Liver (tissue), 9 donors: ENCODE results near the gene GOLGA8T. TPM values are rescaled to one million over a fixed set of nuclear protein-coding genes. Genes with fewer than 3 reads are reported as not detected.
"Not testable (repeated sequence)": the region's sequence is repeated elsewhere in the genome, so short reads cannot be mapped to it uniquely, and the experiment has no call there.

Experiments
- DNase-seq: peaks from one replicate; pipeline ENCODE4 v3.0.0-alpha.2; 2017; ENCODE audit warnings: low spot score
- H3K27ac ChIP-seq, 2 donors: one replicate each; pipeline ENCODE4 v1.7.0; 2013; ENCODE audit warnings: inconsistent platforms in 2 of 2, low read length in 2 of 2, control low read depth in 1 of 2, low read depth in 1 of 2, mild to moderate bottlenecking in 1 of 2
- H3K27me3 ChIP-seq, 4 donors: one replicate each; pipeline versions ENCODE4 v1.6.1 to v1.7.0; 2013; ENCODE audit warnings: low read length in 3 of 4, inconsistent platforms in 1 of 4, mild to moderate bottlenecking in 1 of 4, moderate library complexity in 1 of 4; ENCODE audit not compliant: control insufficient read depth in 4 of 4, insufficient read depth in 4 of 4
- H3K36me3 ChIP-seq, 4 donors: one replicate each; pipeline versions ENCODE4 v1.6.1 to v1.7.0; 2013; ENCODE audit warnings: low read length in 3 of 4, mild to moderate bottlenecking in 3 of 4, low read depth in 1 of 4, moderate library complexity in 1 of 4; ENCODE audit not compliant: control insufficient read depth in 4 of 4, insufficient read depth in 3 of 4
- H3K4me1 ChIP-seq, 4 donors: one replicate each; pipeline versions ENCODE4 v1.6.1 to v1.7.0; 2013; ENCODE audit warnings: low read length in 3 of 4, mild to moderate bottlenecking in 3 of 4, moderate library complexity in 1 of 4; ENCODE audit not compliant: control insufficient read depth in 4 of 4, insufficient read depth in 4 of 4
- H3K4me3 ChIP-seq, 3 donors: one replicate each; pipeline versions ENCODE4 v1.6.1 to v1.7.0; 2013; ENCODE audit warnings: low read length in 3 of 3, control low read depth in 1 of 3, low read depth in 1 of 3, mild to moderate bottlenecking in 1 of 3
- H3K9ac ChIP-seq, 2 donors: one replicate each; pipeline ENCODE4 v1.7.0; 2013; ENCODE audit warnings: low read length in 2 of 2, mild to moderate bottlenecking in 2 of 2, moderate library complexity in 2 of 2, control low read depth in 1 of 2, low read depth in 1 of 2
- H3K9me3 ChIP-seq, 4 donors: one replicate each; pipeline versions ENCODE4 v1.6.1 to v1.7.0; 2013; ENCODE audit warnings: low read length in 3 of 4; ENCODE audit not compliant: control insufficient read depth in 4 of 4
- WGBS: extraction: QIAGEN DNeasy Blood & Tissue Kit; methylation state at CpG from one replicate; pipeline ENCODE4 v1.1.7; 2013; 5-methylcytosine and 5-hydroxymethylcytosine counted together
- polyA plus RNA-seq, 2 donors: library from polyadenylated mRNA; stranded (reverse) in 1 of 2; unstranded in 1 of 2; fragments of 200-250 nt in 1 of 2; fragments of >200 nt in 1 of 2; fragmentation: Nextera tagmentation in 1 of 2; extraction: Ambion mirVana in 1 of 2; gene quantifications; one replicate each; pipeline versions ENCODE4 v1.2.1 to v1.2.3, GENCODE V29; 2013 to 2015
- total RNA-seq, 2 donors: library from RNA; depleted of rRNA; stranded (reverse); fragments of >200 nt; gene quantifications; one replicate each; pipeline ENCODE4 v1.2.3, GENCODE V29; 2014
- TF ChIP-seq, protein P1 (sequence below): fragments of 150-350 bp; IDR thresholded peaks from 2 replicates; pipeline ENCODE4 v1.5.1; 2017; ENCODE audit warnings: improper control_type of control experiment, low read depth, low read length; ENCODE audit not compliant: missing input control
- donor health status: healthy.
- donor health status: healthy.
- donor health status: healthy.
- donor health status: healthy.
- donor health status: healthy.

The GOLGA8T gene, protein sequence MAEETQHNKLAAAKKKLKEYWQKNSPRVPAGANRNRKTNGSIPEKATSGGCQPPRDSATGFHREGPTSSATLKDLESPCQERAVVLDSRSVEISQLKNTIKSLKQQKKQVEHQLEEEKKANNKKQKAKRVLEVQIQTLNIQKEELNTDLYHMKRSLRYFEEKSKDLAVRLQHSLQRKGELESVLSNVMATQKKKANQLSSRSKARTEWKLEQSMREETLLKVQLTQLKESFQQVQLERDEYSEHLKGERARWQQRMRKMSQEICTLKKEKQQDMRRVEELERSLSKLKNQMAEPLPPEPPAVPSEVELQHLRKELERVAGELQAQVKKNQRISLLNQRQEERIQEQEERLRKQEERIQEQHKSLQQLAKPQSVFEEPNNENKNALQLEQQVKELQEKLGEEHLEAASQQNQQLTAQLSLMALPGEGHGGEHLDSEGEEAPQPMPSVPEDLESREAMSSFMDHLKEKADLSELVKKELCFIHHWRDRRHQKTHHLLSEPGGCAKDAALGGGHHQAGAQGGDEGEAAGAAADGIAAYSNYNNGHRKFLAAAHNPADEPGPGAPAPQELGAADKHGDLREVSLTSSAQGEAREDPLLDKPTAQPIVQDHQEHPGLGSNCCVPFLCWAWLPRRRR
- total RNA-seq (under 1 TPM; 0.08 to 0.19 TPM), polyA plus RNA-seq (under 1 TPM in 1 of 2 donors, not detected in 1; 0.02 TPM)

DNA sequence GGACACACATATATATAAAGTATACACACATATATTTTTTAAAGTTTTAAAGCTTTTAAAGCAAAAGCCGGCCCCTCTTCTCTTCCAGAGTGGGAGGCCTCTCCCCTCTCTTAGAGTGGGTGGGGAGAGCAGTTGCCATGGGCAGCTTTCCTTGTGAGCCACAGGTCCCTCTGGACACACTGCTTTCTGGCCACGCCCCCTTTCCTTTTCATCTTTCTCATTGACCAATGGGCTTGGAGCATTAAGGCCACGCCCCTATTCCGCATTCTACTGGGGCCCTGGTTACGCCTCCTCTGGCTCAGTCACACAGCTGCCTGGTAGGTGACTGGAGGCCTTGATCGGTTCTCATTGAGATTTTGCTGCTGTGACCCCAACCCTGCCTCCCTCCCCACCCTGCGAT, at the start of gene GOLGA8T:
GOLGA8T (plus strand) TSS at position 301 of the 400 bp plus-strand sequence; CDS start at position 399, 98 bp downstream.
- H3K27me3 ChIP-seq, H3K9ac ChIP-seq, H3K4me1 ChIP-seq, H3K4me3 ChIP-seq, H3K27ac ChIP-seq, DNase-seq, H3K9me3 ChIP-seq, H3K36me3 ChIP-seq: not testable (repeated sequence)
- no CpG with 5 or more reads among the region's 7 CpGs for WGBS

DNA sequence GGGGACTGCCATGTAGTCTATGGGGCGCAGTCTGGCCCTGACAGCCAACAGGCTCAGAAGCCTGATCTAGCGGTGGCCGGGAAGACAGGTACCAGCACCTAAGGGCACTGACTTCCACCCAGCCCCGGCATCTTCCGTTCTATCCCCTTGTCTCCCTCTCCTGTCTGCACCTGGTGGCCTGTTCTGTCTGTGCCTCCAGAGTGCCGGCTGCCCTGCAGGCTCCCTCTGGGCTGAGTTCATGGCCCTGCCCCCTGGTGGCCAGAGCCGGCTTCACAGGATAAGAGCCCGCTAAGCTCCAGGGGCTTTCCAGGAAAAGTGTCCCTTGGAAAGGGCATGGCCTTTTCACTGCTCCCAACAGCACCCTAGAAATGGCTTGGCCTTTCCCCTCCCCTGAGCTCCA, 37.0 kb upstream of the GOLGA8T start:
- DNase-seq, H3K4me3 ChIP-seq, H3K27ac ChIP-seq, H3K4me1 ChIP-seq, H3K27me3 ChIP-seq, H3K36me3 ChIP-seq, H3K9me3 ChIP-seq, H3K9ac ChIP-seq: not testable (repeated sequence)
- no CpG with 5 or more reads among the region's 8 CpGs for WGBS

DNA sequence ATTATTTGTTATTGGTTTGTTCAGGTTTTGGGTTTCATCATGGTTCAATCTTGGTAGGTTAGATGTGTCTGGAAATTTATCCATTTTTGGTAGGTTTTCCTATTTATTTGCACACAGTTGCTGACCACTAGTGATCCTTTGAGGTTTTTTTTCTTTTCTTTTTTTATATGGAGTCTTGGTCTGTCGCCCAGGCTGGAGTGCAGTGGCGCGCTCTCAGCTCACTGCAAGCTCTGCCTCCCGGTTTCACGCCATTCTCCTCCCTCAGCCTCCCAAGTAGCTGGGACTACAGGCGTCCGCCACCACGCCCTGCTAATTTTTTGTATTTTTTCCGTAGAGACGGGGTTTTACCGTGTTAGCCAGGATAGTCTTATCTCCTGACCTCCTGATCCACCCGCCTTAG, 32.0 kb upstream of the GOLGA8T start:
- not testable (repeated sequence) for H3K36me3 ChIP-seq, H3K4me1 ChIP-seq, H3K4me3 ChIP-seq, H3K9me3 ChIP-seq, H3K27me3 ChIP-seq, DNase-seq, H3K27ac ChIP-seq, H3K9ac ChIP-seq
- WGBS, result no CpG with 5 or more reads among the region's 12 CpGs

DNA sequence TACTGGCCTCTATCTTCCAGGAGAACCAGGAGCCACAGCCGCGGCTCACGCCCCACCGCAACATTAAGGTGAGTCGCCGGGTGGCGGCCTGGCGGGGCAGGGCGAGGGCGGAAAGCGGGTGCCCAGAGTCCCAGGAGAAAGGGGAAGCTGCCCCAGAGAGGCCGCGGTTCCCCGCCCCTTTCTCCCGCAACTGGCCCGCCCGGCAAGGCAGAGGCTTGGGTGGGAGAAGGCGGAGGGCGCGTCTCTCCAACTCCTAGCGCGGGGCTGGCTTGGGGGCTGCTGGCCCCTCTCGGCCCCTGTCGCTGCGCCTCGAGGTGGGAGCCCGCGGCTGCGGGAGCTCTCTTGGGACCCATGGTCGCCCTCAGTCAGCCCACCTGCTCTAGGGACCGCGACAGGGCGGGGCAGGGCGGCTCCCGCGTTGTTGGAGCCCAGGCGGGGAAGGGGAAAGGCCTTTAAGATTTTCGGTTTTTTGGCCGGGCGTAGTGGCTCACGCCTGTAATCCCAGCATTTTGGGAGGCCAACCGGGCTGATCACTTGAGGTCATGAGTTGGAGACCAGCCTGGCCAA, 30.8 kb upstream of the GOLGA8T start:
- H3K4me3 ChIP-seq, H3K27ac ChIP-seq, H3K27me3 ChIP-seq, H3K4me1 ChIP-seq, H3K9ac ChIP-seq, DNase-seq, H3K9me3 ChIP-seq, H3K36me3 ChIP-seq: not testable (repeated sequence)
- WGBS, result 4% methylated on average over 21 of the region's 42 CpGs

DNA sequence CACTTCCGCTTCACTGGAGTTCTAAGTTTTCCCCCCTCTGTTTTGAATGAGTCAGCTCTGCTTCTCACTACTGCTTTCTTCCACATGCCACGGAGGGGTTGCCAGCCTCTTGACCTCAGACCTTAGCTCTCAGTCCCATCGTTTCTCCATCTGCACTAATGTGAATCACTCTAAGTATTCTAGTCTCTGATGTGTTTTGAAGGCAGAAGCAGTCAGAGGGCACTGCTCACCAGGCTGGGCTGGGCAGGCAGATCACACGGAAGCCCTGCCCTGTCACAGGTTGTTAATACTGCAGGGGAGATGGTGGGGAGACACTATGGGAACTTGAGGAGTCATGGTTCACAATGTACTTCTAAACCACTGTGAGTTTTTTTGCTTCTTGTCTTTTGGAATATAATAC, 24.3 kb upstream of the GOLGA8T start:
- not testable (repeated sequence) for H3K27ac ChIP-seq, H3K4me1 ChIP-seq, H3K36me3 ChIP-seq, DNase-seq, H3K9me3 ChIP-seq, H3K9ac ChIP-seq, H3K4me3 ChIP-seq, H3K27me3 ChIP-seq
- whole genome bisulfite sequencing, result no CpG with 5 or more reads among the region's 4 CpGs

DNA sequence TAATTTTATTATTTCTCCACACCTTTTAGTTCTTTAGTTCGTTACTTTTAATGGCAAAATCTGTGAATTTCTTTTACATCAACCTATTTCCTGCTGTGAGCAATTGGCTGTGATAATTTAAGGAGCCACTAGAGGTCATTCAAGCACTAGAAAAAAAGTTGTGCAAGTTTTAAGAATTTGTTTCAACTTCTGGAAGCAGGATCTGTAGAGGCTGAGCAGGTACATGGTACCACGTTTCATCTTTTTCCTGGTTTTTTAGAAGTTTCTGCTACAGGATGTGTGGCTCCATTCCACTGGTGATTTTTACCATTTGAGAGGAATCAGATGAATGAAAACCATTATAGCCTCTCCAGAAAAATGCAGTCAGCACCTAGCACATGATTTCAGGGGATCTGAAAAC, 4.8 kb upstream of the GOLGA8T start:
- WGBS, result 0% methylated on average over 1 of the region's 2 CpGs
- DNase-seq, H3K4me3 ChIP-seq, H3K9me3 ChIP-seq, H3K27ac ChIP-seq, H3K4me1 ChIP-seq, H3K36me3 ChIP-seq, H3K27me3 ChIP-seq, H3K9ac ChIP-seq: not testable (repeated sequence)
- TF ChIP-seq, protein P1, sequence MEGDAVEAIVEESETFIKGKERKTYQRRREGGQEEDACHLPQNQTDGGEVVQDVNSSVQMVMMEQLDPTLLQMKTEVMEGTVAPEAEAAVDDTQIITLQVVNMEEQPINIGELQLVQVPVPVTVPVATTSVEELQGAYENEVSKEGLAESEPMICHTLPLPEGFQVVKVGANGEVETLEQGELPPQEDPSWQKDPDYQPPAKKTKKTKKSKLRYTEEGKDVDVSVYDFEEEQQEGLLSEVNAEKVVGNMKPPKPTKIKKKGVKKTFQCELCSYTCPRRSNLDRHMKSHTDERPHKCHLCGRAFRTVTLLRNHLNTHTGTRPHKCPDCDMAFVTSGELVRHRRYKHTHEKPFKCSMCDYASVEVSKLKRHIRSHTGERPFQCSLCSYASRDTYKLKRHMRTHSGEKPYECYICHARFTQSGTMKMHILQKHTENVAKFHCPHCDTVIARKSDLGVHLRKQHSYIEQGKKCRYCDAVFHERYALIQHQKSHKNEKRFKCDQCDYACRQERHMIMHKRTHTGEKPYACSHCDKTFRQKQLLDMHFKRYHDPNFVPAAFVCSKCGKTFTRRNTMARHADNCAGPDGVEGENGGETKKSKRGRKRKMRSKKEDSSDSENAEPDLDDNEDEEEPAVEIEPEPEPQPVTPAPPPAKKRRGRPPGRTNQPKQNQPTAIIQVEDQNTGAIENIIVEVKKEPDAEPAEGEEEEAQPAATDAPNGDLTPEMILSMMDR, result peak; percentile 6

DNA sequence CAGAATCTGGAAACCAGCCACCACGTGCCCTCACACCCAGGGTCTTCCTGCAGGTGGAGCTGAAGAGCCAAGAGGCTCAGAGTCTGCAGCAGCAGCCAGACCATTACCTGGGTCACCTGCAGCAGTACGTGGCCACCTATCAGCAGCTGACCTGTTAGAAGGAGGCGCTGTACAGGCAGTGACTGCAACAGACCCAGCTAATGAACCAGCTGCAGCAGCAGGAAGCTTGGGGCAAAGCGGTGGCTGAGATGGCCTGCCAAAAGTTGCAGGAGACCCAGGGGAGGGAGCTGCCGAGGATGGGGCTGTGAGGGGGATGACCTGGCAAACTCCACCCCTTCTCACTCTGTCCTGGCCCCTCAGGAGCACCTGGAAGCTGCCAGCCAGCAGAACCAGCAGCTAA, 8.4 kb downstream of the GOLGA8T start:
- 40% methylated on average over 3 of the region's 5 CpGs for WGBS
- H3K36me3 ChIP-seq, H3K27ac ChIP-seq, H3K9me3 ChIP-seq, H3K4me1 ChIP-seq, H3K4me3 ChIP-seq, H3K27me3 ChIP-seq, DNase-seq, H3K9ac ChIP-seq: not testable (repeated sequence)
